GM19240 (cell line): ENCODE data around the gene DZIP3.
"Not testable (repeated sequence)": the region's sequence is repeated elsewhere in the genome, so short reads cannot be mapped to it uniquely, and the experiment has no call there.

Experiments used
- DNase-seq: peaks from one replicate; pipeline ENCODE4 v3.0.0; 2011; ENCODE audit warnings: low spot score; ENCODE audit not compliant: insufficient read length

DZIP3 gene

GRCh38 chr3:108673988-108674661, 84.6 kb downstream of the DZIP3 start:
- no peak for DNase-seq

GRCh38 chr3:108677811-108678210, 88.3 kb downstream of the DZIP3 start:
- DNase-seq, result no peak

- DNase-seq, result not testable (repeated sequence)
Observed at GRCh38 chr3:108692286-108692685, 102.8 kb downstream of the DZIP3 start.

GRCh38 chr3:108698461-108698860, 108.9 kb downstream of the DZIP3 start:
- DNase-seq, result no peak

- no peak for DNase-seq
Observed at GRCh38 chr3:108705045-108705444, 115.5 kb downstream of the DZIP3 start.

GRCh38 chr3:108713009-108713516, 123.5 kb downstream of the DZIP3 start:
- DNase-seq, result no peak

- no peak for DNase-seq
Observed at GRCh38 chr3:108713816-108714215, 124.3 kb downstream of the DZIP3 start.

GRCh38 chr3:108718454-108718853, 128.9 kb downstream of the DZIP3 start:
- no peak for DNase-seq

GRCh38 chr3:108719178-108719806, 129.8 kb downstream of the DZIP3 start:
- no peak for DNase-seq

- no peak for DNase-seq
Observed at GRCh38 chr3:108722724-108723123, 133.2 kb downstream of the DZIP3 start.

- no peak for DNase-seq
Observed at GRCh38 chr3:108724101-108724500, 134.6 kb downstream of the DZIP3 start.

- no peak for DNase-seq
Observed at GRCh38 chr3:108728105-108728504, 138.6 kb downstream of the DZIP3 start.

GRCh38 chr3:108728934-108729333, 139.4 kb downstream of the DZIP3 start:
- no peak for DNase-seq

- no peak for DNase-seq
Observed at GRCh38 chr3:108736821-108737220, 147.3 kb downstream of the DZIP3 start.

- no peak for DNase-seq
Observed at GRCh38 chr3:108742929-108743328, 153.4 kb downstream of the DZIP3 start.
